CD4-positive, CD25-positive, alpha-beta regulatory T cell (primary cell): ENCODE results near the gene PRC1. TPM values are rescaled to one million over a fixed set of nuclear protein-coding genes. Genes with fewer than 3 reads are reported as not detected.
"Not testable (repeated sequence)": the region's sequence is repeated elsewhere in the genome, so short reads cannot be mapped to it uniquely, and the experiment has no call there.

Source experiments
- ATAC-seq, 2 donors: fragments of 150-1000 bp; cut with Tn5 transposase; one replicate each; pipeline ENCODE4 v1.10.0; 2021; ENCODE audit warnings: low read depth in 2 of 2, moderate number of reproducible peaks in 2 of 2, moderate library complexity in 1 of 2
- DNase-seq, 3 donors: peaks; one replicate each; pipeline versions ENCODE4 v3.0.0 to v3.0.0-alpha.2; 2012 to 2022; ENCODE audit warnings: mixed read lengths in 1 of 3
- H3K27ac ChIP-seq: one replicate; pipeline ENCODE4 v1.7.0; 2013; ENCODE audit warnings: mild to moderate bottlenecking, low read length; ENCODE audit not compliant: insufficient read depth, poor library complexity, severe bottlenecking
- H3K27me3 ChIP-seq: one replicate; pipeline ENCODE4 v1.7.0; 2013; ENCODE audit warnings: low read length; ENCODE audit not compliant: control insufficient read depth, insufficient read depth
- H3K36me3 ChIP-seq: one replicate; pipeline ENCODE4 v1.7.0; 2013; ENCODE audit warnings: mild to moderate bottlenecking, low read length, moderate library complexity; ENCODE audit not compliant: control insufficient read depth, insufficient read depth
- H3K4me1 ChIP-seq: 2 replicates; pipeline ENCODE4 v1.7.0; 2013; ENCODE audit warnings: mild to moderate bottlenecking, low read length; ENCODE audit not compliant: insufficient read depth, control insufficient read depth, poor library complexity, severe bottlenecking
- H3K4me3 ChIP-seq: one replicate; pipeline ENCODE4 v1.7.0; 2013; ENCODE audit warnings: low read depth, mild to moderate bottlenecking, low read length, moderate library complexity
- H3K9me3 ChIP-seq, 2 experiments: 1 replicate in 1 of 2; 2 replicates in 1 of 2; pipeline ENCODE4 v1.7.0; 2013; ENCODE audit warnings: low read length in 2 of 2, mild to moderate bottlenecking in 1 of 2, moderate library complexity in 1 of 2; ENCODE audit not compliant: control insufficient read depth in 2 of 2
- H3K27ac Mint-ChIP-seq, 3 donors: one replicate each; pipeline ENCODE4 v1.8.0; 2020 to 2022; ENCODE audit warnings: mild to moderate bottlenecking in 3 of 3, mixed read lengths in 3 of 3, moderate library complexity in 2 of 3
- H3K27me3 Mint-ChIP-seq: one replicate; pipeline ENCODE4 v1.8.0; 2022; ENCODE audit warnings: mild to moderate bottlenecking, mixed read lengths
- H3K36me3 Mint-ChIP-seq: one replicate; pipeline ENCODE4 v1.8.0; 2020; ENCODE audit warnings: mixed read lengths
- H3K4me1 Mint-ChIP-seq, 4 donors: one replicate each; pipeline ENCODE4 v1.8.0; 2020 to 2022; ENCODE audit warnings: mixed read lengths in 4 of 4, mild to moderate bottlenecking in 1 of 4
- H3K4me3 Mint-ChIP-seq, 4 donors: one replicate each; pipeline ENCODE4 v1.8.0; 2020 to 2022; ENCODE audit warnings: mild to moderate bottlenecking in 4 of 4, mixed read lengths in 4 of 4, moderate library complexity in 3 of 4
- H3K9me3 Mint-ChIP-seq, 7 donors: one replicate each; pipeline ENCODE4 v1.8.0; 2020 to 2022; ENCODE audit warnings: mixed read lengths in 7 of 7, mild to moderate bottlenecking in 3 of 7, moderate library complexity in 2 of 7
- polyA plus RNA-seq, 4 donors: library from polyadenylated mRNA; unstranded; fragments of 300-500 nt; fragmentation: Illumina TruSeq; gene quantifications; one replicate each; pipeline ENCODE4 v1.2.3, GENCODE V29; 2021
- total RNA-seq: library from RNA; stranded (reverse); gene quantifications from one replicate; pipeline ENCODE4 v1.2.3, GENCODE V29; 2022

Gene PRC1
- total and polyA plus RNA-seq, 5 donors from 2014 or later: 2.7 to 63.8 (median 9.8) TPM

DNA sequence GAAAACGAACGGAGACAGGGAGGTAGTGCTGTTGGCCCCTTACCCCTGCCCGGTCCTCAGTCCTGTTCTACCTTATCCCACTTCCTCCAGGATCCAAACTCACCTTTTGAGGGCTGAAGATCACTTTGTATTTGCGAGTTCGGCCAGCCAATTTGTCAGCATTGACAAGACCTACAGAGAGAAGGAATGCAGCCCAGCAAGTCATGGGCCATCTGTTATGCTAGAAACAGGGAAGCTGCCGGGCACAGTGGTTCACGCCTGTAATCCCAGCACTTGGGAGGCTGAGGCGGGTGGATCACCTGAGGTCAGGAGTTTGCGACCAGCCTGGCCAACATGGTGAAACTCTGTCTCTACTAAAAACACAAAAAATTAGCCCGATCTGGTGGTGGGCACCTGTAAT, 19.4 kb upstream of the PRC1 start:
- H3K9me3 ChIP-seq, H3K4me1 ChIP-seq, H3K27me3 Mint-ChIP-seq, DNase-seq, H3K4me3 Mint-ChIP-seq, H3K27ac ChIP-seq, H3K27me3 ChIP-seq, ATAC-seq, H3K9me3 Mint-ChIP-seq, H3K4me3 ChIP-seq: not testable (repeated sequence)
- H3K36me3 Mint-ChIP-seq: peaks cover 41% of the 10 kb centered on the region
- peaks cover 65% of the 10 kb centered on the region for H3K36me3 ChIP-seq
- H3K4me1 Mint-ChIP-seq: peaks cover 0 to 18% (median 14%) of the 10 kb centered on the region in 4 donors
- H3K27ac Mint-ChIP-seq: peak overlapping the region in 1 of 3 donors; percentile 85

DNA sequence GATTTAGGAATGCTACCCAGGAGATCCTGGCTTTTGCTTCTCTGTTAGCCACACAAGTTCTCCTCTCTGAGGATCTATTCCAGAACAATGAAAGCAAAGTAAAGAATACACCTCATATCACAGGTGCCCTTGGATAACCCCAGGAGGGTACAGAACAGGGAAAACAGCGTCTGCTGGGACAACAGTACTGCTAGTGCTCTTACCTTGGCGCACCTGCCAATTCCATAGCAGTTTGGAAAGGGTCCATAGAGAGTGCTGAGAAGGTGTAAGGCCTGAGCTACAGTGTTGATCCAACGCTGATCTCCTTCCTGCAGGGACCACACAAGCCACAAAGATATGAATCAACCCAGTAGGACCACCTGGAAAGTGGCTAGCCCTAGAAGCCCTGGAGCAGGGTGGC, 12.9 kb upstream of the PRC1 start:
- H3K27me3 Mint-ChIP-seq: no peaks in the 10 kb centered on the region
- no peak overlapping the region for H3K27ac ChIP-seq
- no peak for ATAC-seq
- peaks cover 64% of the 10 kb centered on the region for H3K36me3 Mint-ChIP-seq
- no peaks in the 10 kb centered on the region for H3K27me3 ChIP-seq
- no peaks in the 10 kb centered on the region for H3K9me3 Mint-ChIP-seq
- no peaks in the 10 kb centered on the region for H3K4me1 Mint-ChIP-seq
- no peak overlapping the region for H3K4me3 ChIP-seq
- no peak overlapping the region for H3K4me3 Mint-ChIP-seq
- H3K4me1 ChIP-seq: no peaks in the 10 kb centered on the region
- no peak for DNase-seq
- peak overlapping the region in 1 of 3 donors; percentile 8 for H3K27ac Mint-ChIP-seq
- H3K9me3 ChIP-seq: no peaks in the 10 kb centered on the region
- peaks cover 76% of the 10 kb centered on the region for H3K36me3 ChIP-seq

DNA sequence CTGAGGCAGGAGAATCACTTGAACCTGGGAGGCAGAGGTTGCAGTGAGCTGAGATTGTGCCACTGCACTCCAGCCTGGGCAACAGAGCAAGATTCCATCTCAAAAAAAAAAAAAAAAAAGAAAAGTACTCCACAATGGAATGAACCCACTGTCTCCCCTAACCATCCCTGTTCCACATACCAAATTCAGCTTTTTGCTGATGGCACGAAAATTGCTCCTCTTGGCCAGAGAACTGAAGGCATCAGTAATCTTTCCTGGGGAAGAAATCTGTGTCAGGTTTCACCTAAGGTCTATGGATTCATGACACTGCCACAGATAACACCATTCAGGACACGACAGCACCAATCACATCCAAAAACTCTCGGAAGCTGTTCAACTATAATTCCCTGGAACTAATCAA, 6.9 kb upstream of the PRC1 start:
- ATAC-seq (no peak), DNase-seq (no peak)
- H3K27me3 ChIP-seq: no peaks in the 10 kb centered on the region
- H3K36me3 ChIP-seq: peaks cover 64% of the 10 kb centered on the region
- no peak overlapping the region for H3K27ac ChIP-seq
- no peak overlapping the region for H3K4me3 Mint-ChIP-seq
- H3K9me3 Mint-ChIP-seq: no peaks in the 10 kb centered on the region
- no peaks in the 10 kb centered on the region for H3K9me3 ChIP-seq
- H3K4me1 Mint-ChIP-seq: peaks cover 0 to 7% (median 3%) of the 10 kb centered on the region in 4 donors
- no peaks in the 10 kb centered on the region for H3K4me1 ChIP-seq
- no peaks in the 10 kb centered on the region for H3K27me3 Mint-ChIP-seq
- peaks cover 62% of the 10 kb centered on the region for H3K36me3 Mint-ChIP-seq
- no peak overlapping the region for H3K4me3 ChIP-seq
- peak overlapping the region in 1 of 3 donors; percentile 38 for H3K27ac Mint-ChIP-seq

- H3K9me3 Mint-ChIP-seq: no peaks in the 10 kb centered on the region
- Histone ChIP-seq H3K27me3 (no peaks in the 10 kb centered on the region), H3K9me3 (no peaks in the 10 kb centered on the region), H3K27ac (no peak overlapping the region), H3K4me1 (peaks cover 8% of the 10 kb centered on the region), H3K4me3 (no peak overlapping the region), H3K36me3 (peaks cover 42% of the 10 kb centered on the region)
- peaks cover 2 to 23% (median 15%) of the 10 kb centered on the region in 4 donors for H3K4me1 Mint-ChIP-seq
- no peaks in the 10 kb centered on the region for H3K27me3 Mint-ChIP-seq
- H3K27ac Mint-ChIP-seq: peak overlapping the region in 2 of 3 donors; percentile 25 to 26
- peaks cover 43% of the 10 kb centered on the region for H3K36me3 Mint-ChIP-seq
- ATAC-seq (no peak), DNase-seq (no peak)
- H3K4me3 Mint-ChIP-seq: no peak overlapping the region
These were observed 4.4 kb upstream of the PRC1 start for GRCh38 chr15:90998737-90999136.

GRCh38 chr15:90994059-90994416, 297 bp downstream of the PRC1 start:
- peak; percentile 4 to 10 for ATAC-seq

GRCh38 chr15:90991587-90992285, 2.6 kb downstream of the PRC1 start:
- Mint-ChIP-seq H3K27ac (peak overlapping the region in 1 of 3 donors; percentile 98), H3K27me3 (no peaks in the 10 kb centered on the region), H3K36me3 (no peaks in the 10 kb centered on the region), H3K4me1 (peaks cover 25 to 66% (median 44%) of the 10 kb centered on the region in 4 donors), H3K4me3 (peak overlapping the region in 3 of 4 donors; percentile 21 to 93 (median 30)), H3K9me3 (no peaks in the 10 kb centered on the region)
- DNase-seq (peak in 1 of 3 donors; percentile 16), ATAC-seq (no peak)
- Histone ChIP-seq H3K27me3 (no peaks in the 10 kb centered on the region), H3K27ac (no peak overlapping the region), H3K9me3 (no peaks in the 10 kb centered on the region), H3K4me3 (no peak overlapping the region), H3K36me3 (no peaks in the 10 kb centered on the region), H3K4me1 (peaks cover 40% of the 10 kb centered on the region)

More at GRCh38 chr15:90994059-90994416, 297 bp downstream of the PRC1 start:
- Histone ChIP-seq H3K4me1 (peaks cover 26% of the 10 kb centered on the region), H3K27ac (peak overlapping the region; percentile 90), H3K9me3 (no peaks in the 10 kb centered on the region), H3K36me3 (peaks cover 12% of the 10 kb centered on the region), H3K4me3 (peak overlapping the region; percentile 80), H3K27me3 (no peaks in the 10 kb centered on the region)
- peak overlapping the region; percentile 74 to 99 (median 98) for H3K27ac Mint-ChIP-seq
- H3K27me3 Mint-ChIP-seq: no peaks in the 10 kb centered on the region
- peak in 2 of 3 donors; percentile 5 to 22 for DNase-seq
- H3K36me3 Mint-ChIP-seq: peaks cover 15% of the 10 kb centered on the region
- H3K4me1 Mint-ChIP-seq: peaks cover 16 to 50% (median 32%) of the 10 kb centered on the region in 4 donors
- H3K9me3 Mint-ChIP-seq: no peaks in the 10 kb centered on the region
- H3K4me3 Mint-ChIP-seq: peak overlapping the region; percentile 99 to 100 (median 100)

GRCh38 chr15:90990446-90990845, 3.9 kb downstream of the PRC1 start:
- DNase-seq (no peak), ATAC-seq (no peak)
- Mint-ChIP-seq H3K27me3 (no peaks in the 10 kb centered on the region), H3K4me1 (peaks cover 24 to 63% (median 40%) of the 10 kb centered on the region in 4 donors), H3K27ac (no peak overlapping the region), H3K36me3 (no peaks in the 10 kb centered on the region), H3K4me3 (peak overlapping the region in 2 of 4 donors; percentile 15 to 52), H3K9me3 (no peaks in the 10 kb centered on the region)
- H3K4me1 ChIP-seq: peaks cover 40% of the 10 kb centered on the region
- H3K27me3 ChIP-seq: no peaks in the 10 kb centered on the region
- H3K4me3 ChIP-seq: no peak overlapping the region
- no peak overlapping the region for H3K27ac ChIP-seq
- no peaks in the 10 kb centered on the region for H3K36me3 ChIP-seq
- no peaks in the 10 kb centered on the region for H3K9me3 ChIP-seq
